Activated CD4-positive, alpha-beta T cell treated with anti-CD3 and anti-CD28 coated beads, Interleukin-2, amount 10 ng/mL, durations not matched to agents 7 days and 5 days (primary cell): Measurements from ENCODE around the gene GH2. TPM values are rescaled to one million over a fixed set of nuclear protein-coding genes. Genes with fewer than 3 reads are reported as not detected.
A peak's percentile ranks its signal among the peaks of the same experiment; 100 is the strongest.
"Not testable (repeated sequence)": the region's sequence is repeated elsewhere in the genome, so short reads cannot be mapped to it uniquely, and the experiment has no call there.

Experiments used
- CTCF ChIA-PET: fragments of 350-600 bp; sonication (Branson Sonifier 250); formaldehyde crosslinking; loops from one replicate; lab custom pipeline; 2021; ENCODE audit warnings: antibody characterized with exemption; lab: Charles Lee
- POLR2A ChIA-PET: fragments of 350-600 bp; sonication (Branson Sonifier 250); formaldehyde crosslinking; loops from one replicate; lab custom pipeline; 2021; ENCODE audit warnings: antibody characterized with exemption; lab: Charles Lee
- DNase-seq: peaks from one replicate; pipeline ENCODE4 v3.0.0-alpha.2; 2020
- H3K27ac Mint-ChIP-seq: one replicate; pipeline ENCODE4 v1.8.0; 2021; ENCODE audit warnings: mild to moderate bottlenecking, moderate library complexity, mixed read lengths
- H3K27me3 Mint-ChIP-seq: one replicate; pipeline ENCODE4 v1.8.0; 2021; ENCODE audit warnings: mixed read lengths
- H3K36me3 Mint-ChIP-seq: one replicate; pipeline ENCODE4 v1.8.0; 2021; ENCODE audit warnings: low read depth, mixed read lengths
- H3K4me1 Mint-ChIP-seq: one replicate; pipeline ENCODE4 v1.8.0; 2021; ENCODE audit warnings: mixed read lengths
- H3K4me3 Mint-ChIP-seq: one replicate; pipeline ENCODE4 v1.8.0; 2021; ENCODE audit warnings: mild to moderate bottlenecking, moderate library complexity, mixed read lengths
- H3K9me3 Mint-ChIP-seq: one replicate; pipeline ENCODE4 v1.8.0; 2021; ENCODE audit warnings: mixed read lengths
- total RNA-seq, 2 experiments: library from RNA; stranded (reverse); gene quantifications; one replicate each; pipeline ENCODE4 v1.2.3, GENCODE V29; 2021

Gene GH2
- total RNA-seq, 2 experiments from 2014 or later = not detected

DNA sequence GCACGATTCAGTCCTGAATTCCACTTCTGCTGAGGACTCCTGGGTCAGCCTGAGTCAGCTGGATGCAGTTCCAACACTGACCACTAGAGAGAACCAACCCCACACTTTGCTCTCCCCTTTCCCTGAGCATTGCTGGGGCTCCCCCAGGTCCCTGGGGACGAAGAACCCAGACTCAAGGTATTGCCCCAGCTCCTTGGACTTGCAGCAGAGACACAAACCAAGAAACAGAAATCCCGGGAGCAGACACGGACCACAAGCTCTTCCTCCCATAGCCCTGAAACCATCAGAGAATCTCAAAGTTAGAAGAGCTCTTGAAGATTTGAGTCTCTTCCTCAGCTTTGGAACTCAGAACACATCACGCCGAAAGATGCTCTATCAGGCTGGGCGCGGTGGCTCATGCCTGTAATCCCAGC lies 37.6 kb upstream of the GH2 start:
- Mint-ChIP-seq H3K9me3 (no peaks in the 10 kb centered on the region), H3K4me1 (peaks cover 7% of the 10 kb centered on the region), H3K27me3 (peaks cover 4% of the 10 kb centered on the region), H3K4me3 (no peak overlapping the region), H3K36me3 (no peaks in the 10 kb centered on the region), H3K27ac (no peak overlapping the region)
- POLR2A ChIA-PET = no interaction called here
- DNase-seq = peak; percentile 83
- CTCF ChIA-PET = interaction anchor here (0.6 to 3.7 kb wide), 37 partner anchors 12 to 259 kb away, joined by 3 to 35 read pairs (median 4); partner anchors contain the start of genes CD79B, ERN1 and ICAM2

DNA sequence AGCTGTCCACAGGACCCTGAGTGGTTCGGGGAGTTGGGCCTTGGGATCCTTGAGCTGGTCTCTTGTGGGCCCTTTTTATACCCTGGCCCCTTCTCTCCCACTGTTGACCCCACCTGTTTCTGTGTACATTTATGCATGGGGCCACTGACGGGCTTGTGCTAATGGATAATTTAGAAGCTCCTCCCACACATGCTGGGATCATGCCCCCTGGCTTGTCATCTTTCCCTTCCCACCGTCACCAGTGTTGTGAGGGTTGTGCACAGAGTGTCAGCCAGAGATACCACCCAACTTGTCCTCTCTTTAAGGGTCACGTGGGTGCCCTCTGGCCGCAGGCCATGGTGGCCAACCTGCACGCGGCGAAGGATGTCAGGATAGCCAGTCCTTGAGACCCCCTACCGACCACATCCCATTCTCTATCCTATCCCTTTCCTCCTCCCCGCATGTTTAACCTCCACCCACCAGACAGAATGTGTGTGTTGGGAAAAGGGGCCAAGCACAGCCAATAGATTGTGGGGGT lies 37.1 kb upstream of the GH2 start, which contains the start of gene GH1:
Gene GH1 (minus strand): TSS at position 51 of the 517 bp plus-strand sequence. CDS start 63 bp downstream, outside the sequence.
- H3K9me3 Mint-ChIP-seq, H3K27ac Mint-ChIP-seq, DNase-seq, H3K4me3 Mint-ChIP-seq, H3K36me3 Mint-ChIP-seq, H3K4me1 Mint-ChIP-seq, H3K27me3 Mint-ChIP-seq, POLR2A ChIA-PET: not testable (repeated sequence)
- CTCF ChIA-PET = interaction anchor here (0.6 to 3.7 kb wide), 31 partner anchors 12 to 281 kb away, joined by 3 to 35 read pairs (median 4); partner anchors contain the start of genes CD79B and ICAM2

DNA sequence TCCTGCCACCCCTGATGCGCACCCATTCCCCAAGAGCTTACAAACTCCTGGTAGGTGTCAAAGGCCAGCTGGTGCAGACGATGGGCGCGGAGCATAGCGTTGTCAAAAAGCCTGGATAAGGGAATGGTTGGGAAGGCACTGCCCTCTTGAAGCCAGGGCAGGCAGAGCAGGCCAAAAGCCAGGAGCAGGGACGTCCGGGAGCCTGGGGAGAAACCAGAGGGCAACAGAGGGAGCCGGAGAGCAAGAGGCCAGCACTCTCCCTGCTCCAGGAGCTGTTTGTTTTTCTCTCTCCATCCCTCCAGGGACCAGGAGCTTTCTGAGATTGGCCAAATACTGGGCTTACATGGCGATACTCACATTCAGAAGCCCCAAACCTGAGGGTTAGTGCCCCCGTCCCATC lies 36.6 kb upstream of the GH2 start:
- Mint-ChIP-seq H3K9me3 (no peaks in the 10 kb centered on the region), H3K27ac (no peak overlapping the region), H3K4me3 (no peak overlapping the region), H3K27me3 (peaks cover 4% of the 10 kb centered on the region), H3K36me3 (no peaks in the 10 kb centered on the region), H3K4me1 (peaks cover 7% of the 10 kb centered on the region)
- POLR2A ChIA-PET = interaction anchor here (0.6 kb wide), 1 partner anchor 610 kb away, joined by 3 read pairs; no protein-coding TSS in a partner anchor
- no peak for DNase-seq
- CTCF ChIA-PET = interaction anchor here (0.6 to 3.7 kb wide), 18 partner anchors 13 to 282 kb away, joined by 3 to 35 read pairs (median 4); partner anchors contain the start of genes CD79B and ICAM2

DNA sequence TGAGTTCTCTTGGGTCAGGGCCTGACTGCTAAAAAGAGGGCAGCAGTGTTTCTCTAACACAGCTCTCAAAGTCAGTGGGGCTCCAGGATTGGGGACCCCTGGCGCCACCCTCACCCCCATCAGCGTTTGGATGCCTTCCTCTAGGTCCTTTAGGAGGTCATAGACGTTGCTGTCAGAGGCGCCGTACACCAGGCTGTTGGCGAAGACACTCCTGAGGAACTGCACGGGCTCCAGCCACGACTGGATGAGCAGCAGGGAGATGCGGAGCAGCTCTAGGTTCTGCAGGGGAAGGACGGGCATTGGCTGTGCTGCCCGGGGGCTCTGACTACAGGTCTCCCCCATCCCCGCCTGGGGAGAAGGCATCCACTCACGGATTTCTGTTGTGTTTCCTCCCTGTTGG lies 35.9 kb upstream of the GH2 start:
- Mint-ChIP-seq H3K27me3 (peaks cover 4% of the 10 kb centered on the region), H3K9me3 (no peaks in the 10 kb centered on the region), H3K27ac (no peak overlapping the region), H3K36me3 (no peaks in the 10 kb centered on the region), H3K4me1 (peaks cover 9% of the 10 kb centered on the region), H3K4me3 (no peak overlapping the region)
- DNase-seq = no peak
- CTCF ChIA-PET = interaction anchor here (1.0 to 3.7 kb wide), 10 partner anchors 13 to 282 kb away, joined by 3 to 35 read pairs (median 4); partner anchors contain the start of gene CD79B
- POLR2A ChIA-PET = no interaction called here

DNA sequence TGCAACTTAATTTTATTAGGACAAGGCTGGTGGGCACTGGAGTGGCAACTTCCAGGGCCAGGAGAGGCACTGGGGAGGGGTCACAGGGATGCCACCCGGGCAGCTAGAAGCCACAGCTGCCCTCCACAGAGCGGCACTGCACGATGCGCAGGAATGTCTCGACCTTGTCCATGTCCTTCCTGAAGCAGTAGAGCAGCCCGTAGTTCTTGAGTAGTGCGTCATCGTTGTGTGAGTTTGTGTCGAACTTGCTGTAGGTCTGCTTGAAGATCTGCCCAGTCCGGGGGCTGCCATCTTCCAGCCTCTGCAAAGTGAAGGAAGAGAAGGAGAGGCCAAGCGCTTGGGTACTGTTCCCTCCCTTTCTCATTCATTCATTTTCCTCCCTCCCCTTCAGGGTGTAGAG lies 35.5 kb upstream of the GH2 start:
- H3K9me3 Mint-ChIP-seq, DNase-seq, H3K4me1 Mint-ChIP-seq, H3K36me3 Mint-ChIP-seq, H3K27me3 Mint-ChIP-seq, POLR2A ChIA-PET, H3K27ac Mint-ChIP-seq, H3K4me3 Mint-ChIP-seq: not testable (repeated sequence)
- CTCF ChIA-PET = interaction anchor here (1.0 to 3.7 kb wide), 4 partner anchors 29 to 111 kb away, joined by 3 to 35 read pairs (median 8); no protein-coding TSS in a partner anchor

DNA sequence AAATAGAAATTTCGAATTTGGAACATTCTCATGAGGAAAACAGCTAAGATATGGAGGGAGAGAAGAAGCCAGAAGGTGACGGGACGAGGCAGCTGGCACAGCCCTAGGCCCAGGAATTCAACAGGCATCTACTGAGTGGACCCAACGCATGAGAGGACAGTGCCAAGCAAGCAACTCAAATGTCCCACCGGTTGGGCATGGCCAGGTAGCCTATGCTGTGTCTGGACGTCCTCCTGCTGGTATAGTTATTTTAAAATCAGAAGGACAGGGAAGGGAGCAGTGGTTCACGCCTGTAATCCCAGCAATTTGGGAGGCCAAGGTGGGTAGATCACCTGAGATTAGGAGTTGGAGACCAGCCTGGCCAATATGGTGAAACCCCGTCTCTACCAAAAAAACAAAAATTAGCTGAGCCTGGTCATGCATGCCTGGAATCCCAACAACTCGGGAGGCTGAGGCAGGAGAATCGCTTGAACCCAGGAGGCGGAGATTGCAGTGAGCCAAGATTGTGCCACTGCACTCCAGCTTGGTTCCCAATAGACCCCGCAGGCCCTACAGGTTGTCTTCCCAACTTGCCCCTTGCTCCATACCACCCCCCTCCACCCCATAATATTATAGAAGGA lies 34.9 kb upstream of the GH2 start:
- DNase-seq = no peak

DNA sequence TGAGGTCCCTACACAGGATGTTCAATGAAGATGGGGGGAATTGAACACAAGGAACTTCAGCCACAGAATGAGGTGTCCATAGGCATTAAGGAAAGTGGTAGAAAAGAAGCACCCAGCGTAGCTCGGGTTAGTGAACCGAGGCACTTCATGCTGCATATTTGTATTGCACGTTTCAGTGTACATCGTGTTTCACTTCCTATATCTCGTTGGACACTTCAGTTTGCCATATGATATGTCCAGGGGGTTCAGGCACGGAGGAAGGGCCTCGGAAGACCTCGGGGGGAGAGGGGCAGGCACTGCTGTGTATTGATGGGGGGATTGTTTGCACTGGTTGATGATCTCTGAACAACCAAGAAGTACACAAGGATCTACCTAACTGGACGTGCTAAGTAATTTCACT lies 34.0 kb upstream of the GH2 start:
- H3K9me3 Mint-ChIP-seq, POLR2A ChIA-PET, H3K4me3 Mint-ChIP-seq, H3K27ac Mint-ChIP-seq, H3K4me1 Mint-ChIP-seq, DNase-seq, H3K27me3 Mint-ChIP-seq, H3K36me3 Mint-ChIP-seq: not testable (repeated sequence)
- CTCF ChIA-PET = interaction anchor here (1.2 to 1.6 kb wide), 2 partner anchors 31 to 110 kb away, joined by 3 read pairs; no protein-coding TSS in a partner anchor

More for the DNA sequence above, 34.9 kb upstream of the GH2 start:
- CTCF ChIA-PET = interaction anchor here (1.6 kb wide), 2 partner anchors 30 to 34 kb away, joined by 3 to 4 read pairs; no protein-coding TSS in a partner anchor
- H3K9me3 Mint-ChIP-seq = no peaks in the 10 kb centered on the region
- peaks cover 7% of the 10 kb centered on the region for H3K27me3 Mint-ChIP-seq
- H3K27ac Mint-ChIP-seq = no peak overlapping the region
- H3K36me3 Mint-ChIP-seq = no peaks in the 10 kb centered on the region
- POLR2A ChIA-PET = no interaction called here
- H3K4me3 Mint-ChIP-seq = no peak overlapping the region
- peaks cover 9% of the 10 kb centered on the region for H3K4me1 Mint-ChIP-seq

DNA sequence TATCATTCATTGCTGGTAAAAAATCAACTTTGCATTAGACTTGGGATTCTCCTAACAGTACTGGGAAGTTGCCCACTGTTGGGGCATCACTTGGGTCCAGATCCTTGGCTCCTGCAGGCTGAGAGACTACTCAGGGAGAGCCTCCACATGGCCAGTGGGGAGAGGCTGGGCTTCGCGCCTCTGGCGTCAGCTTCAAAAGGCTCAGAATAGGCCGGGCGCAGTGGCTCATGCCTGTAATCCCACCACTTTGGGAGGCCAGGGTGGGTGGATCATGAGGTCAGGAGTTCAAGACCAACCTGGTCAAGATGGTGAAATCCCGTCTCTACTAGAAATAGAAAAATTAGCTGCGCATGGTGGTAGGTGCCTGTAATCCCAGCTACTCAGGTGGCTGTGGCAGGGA lies 32.7 kb upstream of the GH2 start:
- no peaks in the 10 kb centered on the region for H3K9me3 Mint-ChIP-seq
- CTCF ChIA-PET = interaction anchor here (1.2 to 1.5 kb wide), 2 partner anchors 32 to 111 kb away, joined by 3 to 5 read pairs; no protein-coding TSS in a partner anchor
- DNase-seq = no peak
- no peaks in the 10 kb centered on the region for H3K36me3 Mint-ChIP-seq
- H3K27me3 Mint-ChIP-seq = peaks cover 7% of the 10 kb centered on the region
- POLR2A ChIA-PET = no interaction called here
- H3K4me3 Mint-ChIP-seq = no peak overlapping the region
- no peak overlapping the region for H3K27ac Mint-ChIP-seq
- H3K4me1 Mint-ChIP-seq = peaks cover 8% of the 10 kb centered on the region

DNA sequence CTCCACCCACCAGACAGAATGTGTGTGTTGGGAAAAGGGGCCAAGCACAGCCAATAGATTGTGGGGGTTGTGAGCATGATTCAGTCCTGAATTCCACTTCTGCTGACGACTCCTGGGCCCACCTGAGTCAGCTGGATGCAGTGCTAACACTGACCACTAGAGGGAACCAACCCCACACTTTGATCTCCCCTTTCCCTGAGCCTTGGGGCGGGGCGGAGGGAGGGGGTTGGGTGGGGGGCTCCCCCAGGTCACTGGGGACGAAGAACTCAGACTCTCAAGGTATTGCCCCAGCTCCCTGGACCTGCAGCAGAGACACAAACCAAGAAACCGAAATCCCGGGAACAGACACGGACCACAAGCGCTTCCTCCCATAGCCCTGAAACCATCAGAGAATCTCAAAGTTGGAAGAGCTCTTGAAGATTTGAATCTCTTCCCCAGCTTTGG lies 29.9 kb upstream of the GH2 start:
- POLR2A ChIA-PET = no interaction called here
- no peak overlapping the region for H3K27ac Mint-ChIP-seq
- H3K36me3 Mint-ChIP-seq = no peaks in the 10 kb centered on the region
- H3K4me1 Mint-ChIP-seq = peaks cover 3% of the 10 kb centered on the region
- H3K4me3 Mint-ChIP-seq = no peak overlapping the region
- H3K27me3 Mint-ChIP-seq = peaks cover 12% of the 10 kb centered on the region
- peak; percentile 68 for DNase-seq
- no peaks in the 10 kb centered on the region for H3K9me3 Mint-ChIP-seq
- CTCF ChIA-PET = interaction anchor here (0.8 to 3.7 kb wide), 12 partner anchors 11 to 234 kb away, joined by 3 to 16 read pairs (median 5); partner anchors contain the start of gene ICAM2

DNA sequence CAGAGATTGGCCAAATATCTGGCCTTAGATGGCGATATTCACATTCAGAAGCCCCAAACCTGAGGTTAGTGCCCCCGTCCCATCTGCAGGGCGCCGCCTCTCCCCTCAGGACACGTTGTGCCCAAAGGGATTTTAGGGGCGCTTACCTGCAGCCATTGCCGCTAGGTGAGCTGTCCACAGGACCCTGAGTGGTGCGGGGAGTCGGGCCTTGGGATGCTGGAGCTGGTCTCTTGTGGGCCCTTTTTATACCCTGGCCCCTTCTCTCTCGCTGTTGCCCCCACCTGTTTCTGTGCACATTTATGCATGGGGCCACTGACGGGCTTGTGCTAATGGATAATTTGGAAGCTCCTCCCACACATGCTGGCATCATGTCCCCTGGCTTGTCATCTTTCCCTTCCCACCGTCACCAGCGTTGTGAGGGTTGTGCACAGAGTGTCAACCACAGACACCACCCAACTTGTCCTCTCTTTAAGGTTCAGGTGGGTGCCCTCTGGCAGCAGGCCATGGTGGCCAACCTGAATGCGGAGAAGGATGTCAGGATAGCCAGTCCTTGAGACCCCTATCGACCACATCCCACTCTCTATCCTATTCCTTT lies 29.4 kb upstream of the GH2 start, which contains the start of gene CSHL1:
Gene CSHL1 (minus strand): TSS at position 218 of the 595 bp plus-strand sequence. CDS start 62 bp downstream, at position 156.
- H3K9me3 Mint-ChIP-seq = no peaks in the 10 kb centered on the region
- H3K36me3 Mint-ChIP-seq = no peaks in the 10 kb centered on the region
- no peak within 1 kb of the TSS for H3K4me3 Mint-ChIP-seq
- no peak for DNase-seq
- ChIA-PET POLR2A (no interaction called here), CTCF (interaction anchor here (0.8 to 3.7 kb wide), 9 partner anchors 10 to 222 kb away, joined by 3 to 16 read pairs (median 5); partner anchors contain the start of genes CD79B and ICAM2)
- H3K4me1 Mint-ChIP-seq = peaks cover 3% of the 10 kb centered on the region
- no peak within 1 kb of the TSS for H3K27ac Mint-ChIP-seq
- peaks cover 12% of the 10 kb centered on the region for H3K27me3 Mint-ChIP-seq

DNA sequence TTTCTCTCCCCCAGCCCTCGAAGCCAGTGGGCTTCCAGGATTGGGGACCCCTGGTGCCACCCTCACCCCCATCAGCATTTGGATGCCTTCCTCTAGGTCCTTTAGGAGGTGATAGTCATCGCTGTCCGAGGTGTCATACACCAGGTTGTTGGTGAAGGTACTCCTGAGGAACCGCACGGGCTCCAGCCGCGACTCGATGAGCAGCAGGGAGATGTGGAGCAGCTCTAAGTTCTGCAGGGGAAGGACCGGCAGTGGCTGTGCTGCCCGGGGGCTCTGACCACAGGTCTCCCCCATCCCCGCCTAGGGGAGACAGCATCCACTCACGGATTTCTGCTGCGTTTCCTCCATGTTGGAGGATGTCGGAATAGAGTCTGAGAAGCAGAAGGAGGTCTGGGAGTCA lies 28.4 kb upstream of the GH2 start:
- Mint-ChIP-seq H3K4me1 (peaks cover 3% of the 10 kb centered on the region), H3K4me3 (no peak overlapping the region), H3K9me3 (no peaks in the 10 kb centered on the region), H3K27me3 (peaks cover 10% of the 10 kb centered on the region), H3K36me3 (no peaks in the 10 kb centered on the region), H3K27ac (no peak overlapping the region)
- ChIA-PET POLR2A (no interaction called here), CTCF (interaction anchor here (3.7 kb wide), 1 partner anchor 118 kb away, joined by 16 read pairs; no protein-coding TSS in a partner anchor)
- no peak for DNase-seq

DNA sequence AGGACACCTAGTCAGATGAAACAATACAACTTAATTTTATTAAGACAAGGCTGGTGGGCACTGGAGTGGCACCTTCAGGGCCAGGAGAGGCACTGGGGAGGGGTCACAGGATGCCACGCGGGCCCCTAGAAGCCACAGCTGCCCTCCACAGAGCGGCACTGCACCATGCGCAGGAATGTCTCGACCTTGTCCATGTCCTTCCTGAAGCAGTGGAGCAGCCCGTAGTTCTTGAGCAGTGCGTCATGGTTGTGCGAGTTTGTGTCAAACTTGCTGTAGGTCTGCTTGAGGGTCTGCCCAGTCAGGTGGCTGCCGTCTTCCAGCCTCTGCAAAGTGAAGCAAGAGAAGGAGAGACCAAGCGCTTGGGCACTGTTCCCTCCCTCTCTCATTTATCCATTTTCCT lies 27.8 kb upstream of the GH2 start:
- H3K4me3 Mint-ChIP-seq, H3K36me3 Mint-ChIP-seq, H3K27ac Mint-ChIP-seq, H3K27me3 Mint-ChIP-seq, DNase-seq, H3K4me1 Mint-ChIP-seq, H3K9me3 Mint-ChIP-seq, CTCF ChIA-PET, POLR2A ChIA-PET: not testable (repeated sequence)
